Posterior vena cava (tissue), 2 donors: ENCODE data around the gene ERN1. TPM values are rescaled to one million over a fixed set of nuclear protein-coding genes. Genes with fewer than 3 reads are reported as not detected.

Experiments used
- DNase-seq: peaks from one replicate; pipeline ENCODE4 v3.0.0-alpha.2; 2020; ENCODE audit warnings: low spot score
- intact Hi-C, 2 donors: fragments of 100-400 bp; cut with DNase I; formaldehyde crosslinking; loops; one replicate each; pipeline versions ENCODE4 v1.14.1 to v1.14.2; 2022 to 2023
- total RNA-seq, 2 donors: library from RNA; stranded (reverse); fragmentation: NEBNext Ultra II Directional; extraction: Animal tissue kit (Norgen Biotek cat#: 25700); gene quantifications; one replicate each; pipeline ENCODE4 v1.2.1, GENCODE V29; 2021
- donor health status: DM: yes; HTN: yes; CAD: no.
- donor health status: DM: yes; HTN: yes; CAD: no.

ERN1 gene
- total RNA-seq, 2 donors from 2014 or later = 17.2 to 18.6 TPM

DNA sequence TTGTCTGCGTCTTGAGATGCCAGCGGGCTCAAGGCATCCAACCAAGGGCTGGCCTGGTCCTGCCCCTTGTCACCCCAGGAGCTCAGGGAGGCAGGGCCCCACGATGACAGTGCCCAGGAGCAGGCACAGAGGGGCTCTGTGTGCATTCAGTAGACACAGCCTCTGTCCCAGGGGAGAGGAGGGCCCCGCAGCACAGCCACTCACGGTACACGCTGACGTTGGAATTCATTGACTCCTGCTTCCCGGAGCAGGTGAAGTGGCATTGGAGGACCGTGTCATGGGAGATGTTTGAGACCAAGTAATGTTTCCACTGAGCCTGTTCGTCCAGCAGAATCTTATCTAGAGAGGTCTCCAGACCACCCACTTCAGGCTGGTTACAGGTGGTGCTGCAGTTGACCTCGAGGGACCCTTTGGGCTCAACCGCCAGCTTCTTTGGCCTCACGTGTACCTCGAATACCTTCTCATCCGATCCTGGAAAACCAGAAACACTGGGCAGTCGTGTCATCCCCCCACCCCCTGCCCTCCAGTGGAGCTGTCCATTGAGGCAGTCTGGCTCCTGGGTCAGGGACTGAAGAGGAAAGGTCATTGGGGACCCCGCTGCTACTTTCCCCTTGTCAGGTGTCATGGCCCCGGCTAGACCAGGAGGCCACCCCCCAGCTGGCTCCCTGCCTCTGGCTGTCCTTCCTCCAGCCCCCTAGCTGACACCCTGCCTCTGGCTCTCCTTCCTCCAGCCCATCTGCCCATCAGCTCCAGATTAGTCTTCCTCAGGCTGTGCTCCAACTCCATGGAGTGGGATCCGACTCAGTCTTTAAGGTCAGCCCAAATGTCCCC is 124.8 kb downstream of the ERN1 start:
- intact Hi-C loops = no loop called here
- peak; percentile 73 for DNase-seq

DNA sequence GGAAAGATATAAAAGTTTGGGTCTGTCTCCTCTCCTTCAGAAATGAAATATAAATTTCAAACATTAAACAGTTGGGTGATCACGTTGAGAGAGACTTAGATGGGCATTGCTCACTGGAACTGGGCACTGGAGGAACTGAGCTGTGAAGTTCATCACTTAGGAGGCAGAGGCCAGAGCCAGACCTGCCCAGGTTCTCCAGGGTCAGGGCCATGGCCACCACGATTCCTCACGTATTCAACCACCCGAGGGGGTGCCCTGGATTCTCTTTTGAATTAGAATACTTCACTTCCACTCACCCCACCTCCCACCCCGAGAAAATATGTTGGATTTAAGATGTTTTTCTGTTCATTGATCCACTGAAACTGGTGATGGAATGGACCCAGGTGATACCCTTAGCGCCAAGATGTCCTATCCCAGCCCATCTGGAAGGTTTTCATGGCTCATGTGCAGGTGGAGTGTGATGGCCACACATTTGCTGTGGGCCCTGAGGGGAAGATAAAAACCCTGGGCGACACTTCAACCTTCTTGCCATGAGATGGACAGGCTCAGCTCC is 125.7 kb downstream of the ERN1 start:
- intact Hi-C loops = no loop called here
- DNase-seq = no peak

DNA sequence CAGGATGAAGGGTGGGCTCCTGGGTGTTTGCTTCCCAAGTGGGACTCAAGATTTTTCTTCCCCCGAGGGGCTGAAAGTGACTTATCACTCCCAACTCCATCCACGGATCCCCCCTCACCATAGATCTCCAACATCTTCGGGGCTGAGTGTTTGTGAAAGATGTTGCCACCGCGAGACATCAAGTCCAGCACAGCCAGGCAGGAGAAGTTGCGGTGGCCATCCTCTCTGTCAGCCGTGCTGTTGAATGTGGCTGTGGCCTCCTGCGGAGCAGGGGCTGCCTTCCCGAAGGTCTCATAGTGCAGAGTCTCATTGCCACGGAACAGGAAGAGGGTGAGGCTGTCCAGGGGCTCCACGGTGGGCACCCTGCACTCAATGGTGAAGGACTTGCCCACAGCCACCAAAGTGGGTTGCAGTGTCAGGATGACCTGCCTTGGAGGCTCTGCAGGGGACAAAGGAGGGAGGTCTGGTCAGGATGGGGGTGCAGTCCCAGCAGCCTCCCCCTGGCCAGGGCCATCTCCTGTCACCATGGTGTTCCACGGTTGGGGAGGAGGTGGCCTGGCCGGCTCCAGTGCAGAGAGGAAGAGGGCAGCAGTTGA is 126.3 kb downstream of the ERN1 start:
- DNase-seq = peak; percentile 59

DNA sequence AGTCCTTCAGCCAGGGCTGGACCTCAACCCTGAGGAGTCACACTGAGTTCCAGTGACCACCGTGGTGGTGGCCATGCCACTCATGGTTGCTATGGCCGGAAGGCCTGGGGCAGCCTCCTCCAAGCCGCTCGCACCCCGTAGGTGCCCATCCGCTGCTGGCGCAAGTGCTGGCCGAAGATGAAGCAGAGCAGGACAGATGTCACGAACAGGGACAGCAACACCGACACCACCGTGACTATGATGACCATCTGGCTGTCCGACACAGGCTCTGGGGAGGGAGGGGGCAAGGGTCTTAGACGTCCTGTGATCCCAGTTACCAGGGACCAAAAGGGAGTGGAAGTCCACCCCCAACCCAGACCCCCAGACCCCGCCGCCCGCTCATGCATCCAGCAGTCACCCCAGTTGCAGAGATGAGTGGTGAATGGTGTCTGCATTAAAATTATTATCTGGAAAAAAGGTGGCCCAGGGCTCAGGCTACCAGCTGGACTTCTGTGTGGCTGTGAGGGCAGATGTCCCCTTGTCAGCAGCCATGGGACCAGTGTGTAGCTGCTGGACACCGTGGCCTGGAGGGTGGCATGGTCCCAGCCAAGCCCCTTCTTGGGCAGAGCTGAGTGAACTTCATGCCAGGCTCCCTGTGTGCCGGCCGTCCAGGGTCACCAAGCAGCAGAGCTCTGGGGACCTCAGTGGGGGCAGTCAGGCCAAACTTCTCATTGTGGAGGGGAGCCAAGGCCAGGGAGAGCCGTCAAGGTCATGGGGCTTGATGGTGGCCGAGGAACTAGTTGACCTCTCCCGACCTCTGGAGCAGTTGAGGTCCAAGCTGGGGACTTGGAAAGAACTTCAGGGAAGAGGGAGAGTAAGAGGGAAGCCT is 127.1 kb downstream of the ERN1 start:
- DNase-seq = peak; percentile 76
- intact Hi-C loops = no loop called here

More for the DNA sequence above, 126.3 kb downstream of the ERN1 start:
- intact Hi-C loops = no loop called here

DNA sequence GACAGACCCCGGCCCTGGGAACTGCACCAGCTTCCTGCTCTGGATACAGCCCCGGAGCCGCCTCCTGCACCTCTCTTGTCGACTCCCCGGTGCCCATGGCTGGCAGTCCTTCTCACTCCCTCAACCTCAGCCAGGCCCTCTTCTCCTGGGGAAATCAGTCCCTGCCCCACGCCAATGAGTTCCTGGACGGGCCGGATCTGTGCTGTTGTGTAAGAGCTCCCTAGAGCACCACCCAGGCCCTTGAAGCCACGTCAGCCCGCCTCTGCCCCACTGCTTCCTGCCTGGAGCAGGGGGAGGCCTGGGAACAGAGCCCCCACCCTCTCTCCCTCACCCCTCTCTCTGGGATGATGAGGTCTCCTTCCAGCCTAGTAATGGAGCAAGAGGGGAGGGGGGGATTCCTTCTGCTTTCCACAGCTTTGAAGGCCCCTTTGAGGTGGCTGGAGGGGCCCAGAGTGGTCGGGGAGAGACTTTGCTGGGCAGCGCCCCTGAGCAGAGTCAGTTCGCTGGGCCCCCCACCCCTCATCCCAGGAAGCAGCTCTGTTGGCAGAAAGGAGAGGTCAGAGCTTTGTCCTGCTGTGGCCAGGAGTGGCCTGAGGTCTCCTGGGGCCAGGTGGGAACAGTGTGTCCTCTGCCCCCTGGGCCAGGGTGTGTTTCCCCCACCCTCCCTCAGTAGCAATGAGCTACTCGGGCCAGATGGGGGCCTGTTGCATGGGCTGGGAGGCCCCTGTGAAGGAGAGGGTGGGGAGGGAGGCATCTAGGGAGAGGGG is 128.0 kb downstream of the ERN1 start:
- peak; percentile 94 for DNase-seq
- intact Hi-C loops = no loop called here

DNA sequence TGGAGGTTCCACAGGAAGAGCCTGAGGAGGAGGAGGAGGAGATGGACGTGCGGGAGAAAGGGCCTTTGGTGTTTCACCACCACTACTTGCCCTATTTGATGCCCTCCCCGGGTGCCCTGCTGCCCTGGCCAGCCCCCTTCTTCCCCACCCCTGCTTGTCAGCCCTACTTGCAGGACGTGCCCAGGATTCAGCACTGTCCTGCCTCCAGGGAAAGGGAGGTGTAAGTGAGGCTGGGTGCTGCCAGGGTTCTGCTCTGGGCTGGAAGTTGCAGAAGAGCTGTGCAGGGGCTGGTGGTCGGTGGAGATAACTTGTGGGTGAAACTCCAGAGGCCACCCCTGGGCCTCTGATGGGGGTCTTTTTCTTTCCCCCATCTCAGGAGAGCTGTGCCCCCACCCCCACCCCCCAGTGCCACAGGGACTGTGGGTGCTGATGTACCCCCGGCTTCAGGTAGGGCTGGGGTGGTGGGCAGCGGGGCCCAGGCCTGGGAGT is 128.8 kb downstream of the ERN1 start:
- intact Hi-C loops = no loop called here
- peak; percentile 47 for DNase-seq

DNA sequence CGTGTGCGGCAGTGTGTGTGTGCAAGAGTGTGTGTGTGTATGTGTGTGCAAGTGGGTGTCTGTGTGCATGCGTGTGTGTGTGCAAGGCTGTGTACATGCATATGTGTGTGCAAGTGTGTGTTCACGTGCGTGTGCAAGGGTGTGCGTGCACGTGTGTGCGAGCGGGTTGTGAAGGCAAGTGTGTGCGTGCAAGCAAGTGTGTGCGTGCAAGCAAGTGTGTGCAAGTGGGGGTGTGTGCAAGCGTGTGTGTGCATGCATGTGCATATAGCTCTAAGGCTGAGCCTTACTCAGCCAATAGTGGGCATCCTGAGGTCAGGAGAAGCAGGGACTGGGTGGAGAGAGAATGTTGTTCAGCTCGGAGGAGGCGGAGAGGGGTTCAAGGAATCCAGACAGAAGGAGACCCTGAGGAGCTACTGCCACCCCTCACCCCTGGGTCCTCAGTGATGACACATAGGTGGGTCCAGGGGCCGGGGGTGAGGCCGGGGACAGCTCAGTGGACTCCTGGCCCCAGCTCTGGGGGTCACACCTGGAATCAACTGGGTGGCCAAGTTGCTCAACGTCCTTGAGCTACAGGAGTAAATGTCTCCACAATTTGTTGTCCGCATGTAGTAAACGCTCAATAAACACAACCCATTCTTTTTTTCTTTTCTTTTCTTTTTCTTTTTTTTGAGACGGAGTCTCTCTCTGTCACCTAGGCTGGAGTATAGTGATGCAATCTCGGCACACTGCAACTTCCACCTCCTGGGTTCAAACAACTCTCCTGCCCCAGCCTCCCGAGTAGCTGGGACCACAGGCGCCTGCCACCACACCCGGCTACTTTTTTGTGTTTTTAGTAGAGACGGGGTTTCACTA is 130.0 kb downstream of the ERN1 start:
- intact Hi-C loops = no loop called here
- peak; percentile 68 for DNase-seq

DNA sequence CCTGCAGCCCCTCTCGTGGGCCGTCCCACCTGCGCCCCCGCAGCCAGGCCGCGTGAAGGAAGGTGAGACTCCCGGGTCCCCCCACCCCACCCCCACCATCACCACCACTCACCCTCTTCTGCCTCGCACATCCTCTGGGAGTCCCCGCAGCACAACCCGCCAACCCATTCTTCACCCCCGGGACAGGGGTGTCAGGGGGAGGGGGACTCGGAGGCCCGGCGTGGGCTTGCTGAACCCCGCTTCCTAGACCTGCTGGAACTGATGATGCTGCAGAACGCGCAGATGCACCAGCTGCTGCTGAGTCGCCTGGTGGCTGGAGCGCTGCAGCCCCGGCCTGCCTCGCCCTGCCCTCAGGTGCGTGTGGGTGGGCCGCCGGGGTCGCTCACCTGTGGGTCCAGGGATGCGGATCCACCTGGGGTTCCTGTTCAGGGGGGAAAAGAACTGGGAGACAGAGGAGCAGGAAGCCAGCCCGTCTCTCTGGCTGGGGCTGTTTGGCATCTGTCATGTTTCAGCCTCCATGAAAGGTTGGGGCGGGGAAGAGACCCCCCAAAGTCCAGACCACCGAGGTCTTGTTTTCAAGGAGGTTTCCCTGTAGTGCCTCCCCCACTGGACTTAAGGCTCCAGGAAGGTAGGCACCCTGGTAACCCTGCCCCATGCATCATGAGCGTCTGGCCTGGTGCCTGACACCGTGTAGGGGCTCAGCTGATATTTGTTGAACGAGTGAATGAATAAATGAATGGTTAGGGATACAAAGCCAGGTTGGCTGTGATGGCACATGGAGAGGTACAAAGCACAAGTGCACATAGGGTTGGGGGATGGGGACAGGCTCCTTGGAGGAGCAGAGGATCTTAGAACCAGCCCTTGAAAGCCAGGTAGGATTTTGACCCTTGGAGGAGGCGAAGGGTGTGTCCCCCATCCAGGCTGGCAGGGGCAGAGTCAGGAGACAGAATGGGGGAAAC is 130.9 kb downstream of the ERN1 start:
- DNase-seq = peak; percentile 56
- intact Hi-C loops = no loop called here

DNA sequence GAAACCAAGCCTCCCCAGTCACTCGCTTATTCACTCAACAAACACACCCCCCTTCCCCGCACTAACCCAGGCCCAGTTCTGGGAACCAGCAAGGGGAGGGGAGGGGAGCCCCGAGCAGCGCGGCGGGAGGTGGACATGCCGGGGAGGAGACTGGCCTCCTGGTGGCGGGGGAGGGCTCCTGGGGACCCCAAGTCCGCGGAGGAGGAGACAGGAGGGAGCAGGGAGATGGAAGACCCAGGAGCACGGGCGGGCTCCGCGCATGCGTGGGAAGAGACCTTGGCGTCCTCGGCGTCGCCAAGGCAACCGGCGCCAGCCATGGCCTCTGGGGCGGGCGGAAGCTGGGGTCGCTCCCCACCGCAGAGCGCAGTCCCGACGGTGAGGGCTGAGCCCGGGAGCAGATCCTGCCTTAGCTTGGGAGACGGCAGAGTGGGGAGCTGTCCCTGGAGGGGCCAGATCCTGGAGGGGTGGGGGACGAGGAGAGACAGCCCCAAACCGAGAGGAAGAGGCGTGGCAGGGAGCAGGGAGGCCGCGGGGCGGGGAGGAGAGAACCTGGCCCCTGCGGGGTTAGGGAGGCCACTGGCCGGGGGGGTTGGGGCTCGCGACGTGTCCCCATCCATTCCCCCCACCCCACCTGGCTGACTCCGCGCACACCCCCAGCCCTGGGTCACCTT is 131.8 kb downstream of the ERN1 start, which contains the start of gene PRR29:
Gene PRR29 (plus strand): TSS at position 302 of the 671 bp plus-strand sequence. CDS start 14 bp downstream, at position 316.
- peak; percentile 92 for DNase-seq

DNA sequence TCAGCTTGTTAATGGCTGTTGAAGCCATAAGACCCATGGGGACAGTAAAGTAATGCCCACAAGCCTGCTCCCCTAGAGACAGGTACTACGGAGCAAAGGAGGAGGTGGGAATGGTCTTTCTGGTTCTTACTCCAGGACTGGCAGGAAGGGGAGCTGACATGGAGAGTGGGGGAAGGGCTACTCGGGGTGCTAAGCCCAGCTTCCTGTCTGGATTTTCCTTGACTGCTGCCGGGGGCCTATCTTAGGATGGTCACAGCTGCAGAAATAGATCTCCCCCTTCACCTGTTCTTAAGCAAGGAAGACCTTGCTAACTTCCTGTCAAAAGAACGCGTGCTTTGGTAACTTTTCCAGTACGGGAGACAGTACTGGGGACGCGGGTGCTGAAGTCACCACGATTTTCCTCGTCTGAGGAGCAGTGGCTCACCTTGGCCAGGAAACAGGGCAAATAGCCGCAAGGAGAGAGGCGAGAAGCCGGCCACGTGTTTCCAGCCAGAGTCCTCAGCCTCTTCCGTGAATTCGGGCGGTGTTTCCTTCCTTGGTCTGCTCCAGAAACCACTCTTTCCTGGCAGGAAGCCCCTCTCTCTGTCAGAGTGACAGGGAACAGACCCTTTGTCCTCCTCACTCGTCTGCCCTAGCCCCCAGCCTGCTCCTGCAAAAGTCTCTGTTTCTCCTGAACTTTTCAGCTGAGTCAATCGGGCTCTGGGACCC is 132.4 kb downstream of the ERN1 start:
- peak; percentile 68 for DNase-seq
- intact Hi-C loops = no loop called here

More for the DNA sequence above, 131.8 kb downstream of the ERN1 start, which contains the start of gene PRR29:
- intact Hi-C loops = no loop called here

DNA sequence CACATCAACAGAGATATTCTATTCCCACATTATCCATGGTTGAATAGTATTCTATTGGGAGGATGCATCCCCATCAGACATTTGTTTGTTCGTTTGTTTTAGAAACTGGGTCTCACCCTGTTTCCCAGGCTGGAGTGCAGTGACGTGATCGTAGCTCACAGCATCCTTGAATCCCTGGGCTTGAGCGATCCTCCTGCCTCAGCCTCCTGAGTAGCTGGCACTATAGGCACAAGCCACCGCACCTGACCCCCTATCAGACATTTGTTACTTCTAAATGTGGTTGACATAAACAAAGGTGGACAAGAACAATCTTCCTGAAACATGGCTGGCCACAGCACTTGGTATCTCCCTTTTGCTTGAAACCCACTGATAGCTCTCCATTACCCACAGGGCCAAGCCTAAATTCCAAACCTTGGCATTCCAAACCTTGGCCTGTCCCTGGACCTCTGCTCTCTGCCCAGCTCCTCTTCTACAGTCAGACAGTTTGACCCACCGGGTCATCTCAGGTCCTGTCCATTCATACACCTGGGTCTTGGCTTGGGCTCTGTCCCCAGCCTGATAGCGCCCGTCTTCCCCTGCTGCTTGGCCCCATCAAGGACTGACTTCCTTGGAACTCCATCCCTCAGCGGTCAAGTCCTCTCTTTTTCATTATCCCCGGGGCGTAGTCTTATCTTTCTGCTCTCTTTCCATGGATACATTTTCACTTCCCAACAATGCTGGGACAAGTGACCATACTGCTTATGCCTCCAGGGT is 133.3 kb downstream of the ERN1 start:
- peak; percentile 52 for DNase-seq
- intact Hi-C loops = no loop called here

DNA sequence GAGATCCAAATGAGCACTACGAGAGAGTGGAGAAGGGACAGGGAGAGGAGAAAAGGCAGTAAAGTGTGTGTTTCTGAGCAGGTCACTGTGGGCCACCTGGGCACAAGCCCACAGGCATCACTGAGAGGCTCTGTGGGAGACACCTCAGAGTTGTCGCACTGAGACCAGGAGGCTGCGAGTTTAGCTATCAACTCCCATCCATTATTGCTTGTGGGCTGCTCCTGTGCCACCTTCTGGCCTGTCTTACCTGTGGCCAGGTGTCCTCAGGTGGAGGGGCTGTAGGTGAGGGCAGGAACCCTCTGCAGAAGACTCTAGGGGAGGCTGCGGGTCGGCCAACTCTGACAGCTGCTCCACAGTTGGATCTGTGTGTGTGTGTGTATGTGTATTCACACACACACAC is 134.3 kb downstream of the ERN1 start:
- peak; percentile 58 for DNase-seq

DNA sequence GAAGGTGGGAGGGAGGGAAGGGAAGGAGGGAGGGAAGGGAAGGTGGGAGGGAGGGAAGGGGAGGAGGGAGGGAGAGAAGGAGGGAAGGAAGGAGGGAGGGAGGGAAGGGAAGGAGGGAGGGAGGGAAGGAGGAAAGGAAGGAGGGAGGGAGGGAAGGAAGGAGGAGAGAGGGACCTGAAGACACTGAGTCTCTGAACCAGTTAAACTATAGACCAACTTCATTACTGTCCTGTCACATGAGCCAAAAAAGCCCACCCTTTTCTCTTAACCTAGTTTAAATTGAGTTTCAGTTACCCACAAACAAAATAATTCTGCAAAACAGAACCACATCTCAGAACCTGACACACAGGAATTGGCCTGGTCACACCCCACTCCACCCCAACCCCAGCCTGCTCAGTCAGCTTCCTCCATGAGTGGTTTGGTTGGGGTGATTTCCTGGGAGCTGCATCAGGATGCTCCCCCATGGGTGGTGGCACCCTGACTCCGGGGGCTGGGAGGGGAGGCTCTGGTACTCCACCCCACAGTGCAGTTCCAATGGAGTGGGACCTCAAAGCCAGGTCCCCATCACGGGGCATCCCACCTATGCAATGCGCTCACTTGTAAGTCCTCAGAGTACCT is 136.5 kb downstream of the ERN1 start:
- DNase-seq = peak; percentile 45
- intact Hi-C loops = no loop called here

More for the DNA sequence above, 134.3 kb downstream of the ERN1 start:
- intact Hi-C loops = no loop called here

DNA sequence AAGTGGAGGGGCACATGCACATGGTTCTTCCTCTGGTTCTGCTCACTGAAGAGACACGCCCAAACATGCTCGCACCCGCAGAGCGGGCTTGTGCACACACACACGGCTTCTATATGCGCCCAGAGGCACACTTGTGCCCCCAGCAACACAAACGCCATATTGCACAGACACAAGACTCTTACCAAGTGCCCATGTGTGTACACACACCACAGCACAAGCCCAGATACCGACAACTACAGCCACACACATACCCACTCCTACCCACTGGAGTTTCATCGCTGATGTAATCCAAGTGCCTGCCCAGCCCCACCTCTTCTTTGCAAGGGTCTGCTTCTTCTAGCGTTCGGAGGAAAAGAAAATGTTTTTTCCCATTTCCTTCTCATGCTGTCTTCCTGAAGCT is 138.3 kb downstream of the ERN1 start:
- DNase-seq = peak; percentile 68
- intact Hi-C loops = loop anchor here in 1 of 2 donors (1.0 kb wide), 1 partner anchor 40 kb away; no protein-coding TSS in a partner anchor
